K562 (cell line): ENCODE measurements around the gene PRRT1. TPM values are rescaled to one million over a fixed set of nuclear protein-coding genes. Genes with fewer than 3 reads are reported as not detected.

ENCODE experiments used
- GATAD2A ChIP-seq: fragments of 450-650 bp; IDR thresholded peaks from 2 replicates; pipeline ENCODE4 v1.6.1; 2017
- GTF2E2 ChIP-seq: fragments of 200-800 bp; sonication (Bioruptor generic); IDR thresholded peaks from 2 replicates; pipeline ENCODE4 v1.6.1; 2016; ENCODE audit warnings: missing genetic modification characterization, missing compliant biosample characterization
- MTA2 ChIP-seq: fragments of 450-650 bp; IDR thresholded peaks from 2 replicates; pipeline ENCODE4 v1.6.1; 2016; ENCODE audit warnings: low read depth
- MXI1 ChIP-seq: IDR thresholded peaks from 2 replicates; pipeline ENCODE4 v1.6.1; 2011; ENCODE audit warnings: low read depth, mild to moderate bottlenecking, improper control_type of control experiment, low read length
- NFIX ChIP-seq: fragments of 250-450 bp; sonication (Bioruptor Pico); IDR thresholded peaks from 2 replicates; pipeline ENCODE4 v1.4.0; 2020; ENCODE audit warnings: low read depth, mild to moderate bottlenecking, moderate library complexity
- POLR2A ChIP-seq: fragments of 450-650 bp; conservative IDR thresholded peaks from 2 replicates; pipeline ENCODE4 v1.6.1; 2016
- RBFOX2 ChIP-seq: fragments of 200-400 bp; formaldehyde crosslinking; IDR thresholded peaks from 2 replicates; pipeline ENCODE4 v1.6.1; 2017; ENCODE audit warnings: low read depth, mild to moderate bottlenecking, low read length, moderate library complexity
- RCOR1 ChIP-seq, 2 experiments: IDR thresholded peaks; 2 replicates each; pipeline ENCODE4 v1.6.1; 2012; ENCODE audit warnings: low read depth in 2 of 2, low read length in 2 of 2, borderline replicate concordance in 1 of 2, improper control_type of control experiment in 1 of 2
- SMARCA4 ChIP-seq: fragments of 450-650 bp; IDR thresholded peaks from 2 replicates; pipeline ENCODE4 v1.6.1; 2016
- TARDBP ChIP-seq: fragments of 450-650 bp; IDR thresholded peaks from 2 replicates; pipeline ENCODE4 v1.6.1; 2016
- TBP ChIP-seq: optimal IDR thresholded peaks from 2 replicates; pipeline ENCODE3; 2011; ENCODE audit warnings: low read depth, low read length, improper control_type of control experiment
- ZNF431 ChIP-seq: sonication (generic); formaldehyde crosslinking; IDR thresholded peaks from 2 replicates; pipeline ENCODE4 v1.8.0; 2022; ENCODE audit warnings: mild to moderate bottlenecking, missing genetic modification reagents
- ZNF592 ChIP-seq: fragments of 450-650 bp; IDR thresholded peaks from 2 replicates; pipeline ENCODE4 v1.6.1; 2017; ENCODE audit warnings: antibody characterized with exemption, mild to moderate bottlenecking
- ZNF830 ChIP-seq: fragments of 250-450 bp; sonication (Bioruptor Pico); IDR thresholded peaks from 2 replicates; pipeline ENCODE4 v1.5.0; 2021; ENCODE audit warnings: mild to moderate bottlenecking
- polyA plus RNA-seq, 8 experiments: library from polyadenylated mRNA; depleted of rRNA in 4 of 8; stranded (reverse) in 5 of 8; unstranded in 3 of 8; fragments of >200 nt; fragmentation: Nextera tagmentation in 2 of 8; fragmentation: Illumina TruSeq in 1 of 8; extraction: Ambion mirVana in 2 of 8; extraction: Trizol in 1 of 8; gene quantifications; 2 replicates each; pipeline versions ENCODE4 v1.2.1 to v1.2.3, GENCODE V29; 2011 to 2014; ENCODE audit warnings: inconsistent platforms in 1 of 8, missing spikeins in 1 of 8
- total RNA-seq, 7 experiments: library from RNA; depleted of rRNA in 6 of 7; stranded (reverse); fragments of >200 nt in 6 of 7; fragmentation: Illumina TruSeq in 2 of 7; extraction: Trizol in 2 of 7; gene quantifications; 2 replicates each; pipeline versions ENCODE4 v1.2.1 to v1.2.3, GENCODE V29; 2011 to 2021; ENCODE audit warnings: low replicate concordance in 1 of 7
- TF ChIP-seq, protein P1 (sequence below): fragments of 450-650 bp; formaldehyde crosslinking; IDR thresholded peaks from 2 replicates; pipeline ENCODE4 v1.4.0; 2020; ENCODE audit warnings: mild to moderate bottlenecking, moderate library complexity
- TF ChIP-seq, protein P2 (sequence below): sonication (generic); formaldehyde crosslinking; IDR thresholded peaks from 2 replicates; pipeline ENCODE4 v1.8.1; 2023; ENCODE audit warnings: mild to moderate bottlenecking, missing genetic modification reagents

PRRT1 gene
- total and polyA plus RNA-seq, 9 of the 15 experiments (the other 6 are each of a cell fraction or from before 2014, with no cell fraction given), result 0.14 to 3.5 (median 0.41) TPM

DNA sequence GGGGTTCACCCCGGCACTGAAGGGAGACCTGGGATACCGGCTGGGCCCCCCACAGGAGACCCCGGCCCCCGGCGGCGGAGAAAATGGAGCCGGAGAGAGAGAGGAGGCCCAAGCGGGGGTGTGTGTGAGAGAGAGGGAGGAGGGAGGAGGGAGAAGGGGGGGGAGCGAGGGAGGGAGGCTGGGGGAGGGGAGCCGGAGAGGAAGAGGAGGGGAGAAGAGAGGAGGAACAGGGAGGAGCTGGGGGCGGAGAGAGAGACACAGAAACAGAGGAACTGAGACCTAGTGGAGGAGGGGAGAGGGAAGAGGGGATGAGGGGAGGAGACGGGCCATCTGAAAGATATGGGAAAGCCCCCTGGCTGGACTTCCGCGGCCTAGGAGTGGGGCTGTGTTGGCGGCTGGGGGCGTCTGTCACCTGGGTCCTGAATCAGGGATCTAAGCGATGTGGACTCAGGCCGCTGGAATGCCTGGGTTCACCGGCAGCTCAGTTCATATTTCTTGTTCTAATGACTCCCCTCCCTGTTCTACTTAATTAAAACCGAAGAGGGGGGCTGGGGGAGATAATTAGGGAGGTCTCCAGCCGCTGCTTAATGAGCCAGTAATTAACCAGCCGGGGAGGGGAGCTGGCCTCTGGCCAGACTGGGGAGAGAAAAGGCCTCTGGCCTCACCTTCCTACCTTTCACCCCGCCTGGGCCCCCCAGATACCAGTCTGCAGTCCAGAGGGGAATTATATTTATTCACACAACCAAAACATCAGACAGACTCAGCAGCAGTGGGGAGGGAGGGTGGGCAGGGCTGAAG is 38.5 kb upstream of the PRRT1 start, which contains the start of gene PBX2 (continued):
- TF ChIP-seq ZNF592 (peak; percentile 35; the same call in 1 of the 2 replicates), GATAD2A (peak; percentile 96), POLR2A (peak; percentile 80), ZNF830 (CRISPR knock-in tag) (peak; percentile 82; the same call in 1 of the 2 replicates), MTA2 (peak; percentile 63), ZNF431 (no peak), RBFOX2 (0 out of 2 replicates have a peak, but pooled peaks have one; percentile 33), TARDBP (no peak), TBP (peak; percentile 39), SMARCA4 (peak; percentile 77), NFIX (CRISPR knock-in tag) (no peak), MXI1 (no peak), RCOR1 (IDR thresholded peaks at IDR 0.05; ENCODE audit: borderline replicate concordance in 1 of 2, low read depth in 2 of 2, low read length in 2 of 2) (peak in 1 of 2 experiments; percentile 60; a peak in 1 of 4 replicates), GTF2E2 (tag) (0 out of 2 replicates have a peak, but pooled peaks have one; percentile 47)
- TF ChIP-seq, protein P1, sequence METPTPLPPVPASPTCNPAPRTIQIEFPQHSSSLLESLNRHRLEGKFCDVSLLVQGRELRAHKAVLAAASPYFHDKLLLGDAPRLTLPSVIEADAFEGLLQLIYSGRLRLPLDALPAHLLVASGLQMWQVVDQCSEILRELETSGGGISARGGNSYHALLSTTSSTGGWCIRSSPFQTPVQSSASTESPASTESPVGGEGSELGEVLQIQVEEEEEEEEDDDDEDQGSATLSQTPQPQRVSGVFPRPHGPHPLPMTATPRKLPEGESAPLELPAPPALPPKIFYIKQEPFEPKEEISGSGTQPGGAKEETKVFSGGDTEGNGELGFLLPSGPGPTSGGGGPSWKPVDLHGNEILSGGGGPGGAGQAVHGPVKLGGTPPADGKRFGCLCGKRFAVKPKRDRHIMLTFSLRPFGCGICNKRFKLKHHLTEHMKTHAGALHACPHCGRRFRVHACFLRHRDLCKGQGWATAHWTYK, result 0 out of 2 replicates have a peak, but pooled peaks have one; percentile 63
- TF ChIP-seq, protein P2, sequence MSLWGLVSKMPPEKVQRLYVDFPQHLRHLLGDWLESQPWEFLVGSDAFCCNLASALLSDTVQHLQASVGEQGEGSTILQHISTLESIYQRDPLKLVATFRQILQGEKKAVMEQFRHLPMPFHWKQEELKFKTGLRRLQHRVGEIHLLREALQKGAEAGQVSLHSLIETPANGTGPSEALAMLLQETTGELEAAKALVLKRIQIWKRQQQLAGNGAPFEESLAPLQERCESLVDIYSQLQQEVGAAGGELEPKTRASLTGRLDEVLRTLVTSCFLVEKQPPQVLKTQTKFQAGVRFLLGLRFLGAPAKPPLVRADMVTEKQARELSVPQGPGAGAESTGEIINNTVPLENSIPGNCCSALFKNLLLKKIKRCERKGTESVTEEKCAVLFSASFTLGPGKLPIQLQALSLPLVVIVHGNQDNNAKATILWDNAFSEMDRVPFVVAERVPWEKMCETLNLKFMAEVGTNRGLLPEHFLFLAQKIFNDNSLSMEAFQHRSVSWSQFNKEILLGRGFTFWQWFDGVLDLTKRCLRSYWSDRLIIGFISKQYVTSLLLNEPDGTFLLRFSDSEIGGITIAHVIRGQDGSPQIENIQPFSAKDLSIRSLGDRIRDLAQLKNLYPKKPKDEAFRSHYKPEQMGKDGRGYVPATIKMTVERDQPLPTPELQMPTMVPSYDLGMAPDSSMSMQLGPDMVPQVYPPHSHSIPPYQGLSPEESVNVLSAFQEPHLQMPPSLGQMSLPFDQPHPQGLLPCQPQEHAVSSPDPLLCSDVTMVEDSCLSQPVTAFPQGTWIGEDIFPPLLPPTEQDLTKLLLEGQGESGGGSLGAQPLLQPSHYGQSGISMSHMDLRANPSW (CRISPR knock-in tag), result no peak
